Measurements from ENCODE around the gene GALNT10.

Gene GALNT10

GRCh38 chr5:154193701-154194121 lies 3.2 kb downstream of the GALNT10 start:
- peak; percentile 45 for ATAC-seq
- TF ChIP-seq TCF4 (CRISPR knock-in tag; IDR thresholded peaks at IDR 0.05; ENCODE audit: borderline replicate concordance) (no peak), ISL1 (CRISPR knock-in tag; IDR thresholded peaks at IDR 0.05) (peak; percentile 29), ARNTL (CRISPR knock-in tag; IDR thresholded peaks at IDR 0.05; ENCODE audit: borderline replicate concordance, low read depth) (no peak), ZC3H10 (CRISPR knock-in tag; IDR thresholded peaks at IDR 0.05) (peak; percentile 76; the same call in 1 of the 2 replicates), PPARA (CRISPR knock-in tag; IDR thresholded peaks at IDR 0.05; ENCODE audit: borderline replicate concordance) (no peak)

- TF ChIP-seq ZFP30 (CRISPR knock-in tag; IDR thresholded peaks at IDR 0.05) (no peak), ZNF70 (CRISPR knock-in tag; IDR thresholded peaks at IDR 0.05) (no peak), POU6F1 (CRISPR knock-in tag; IDR thresholded peaks at IDR 0.05; ENCODE audit: borderline replicate concordance, low read depth) (no peak), ARNTL (CRISPR knock-in tag; IDR thresholded peaks at IDR 0.05; ENCODE audit: borderline replicate concordance, low read depth) (no peak), CSRNP3 (CRISPR knock-in tag; IDR thresholded peaks at IDR 0.05) (no peak), CREB5 (CRISPR knock-in tag; IDR thresholded peaks at IDR 0.05; ENCODE audit: low read depth) (no peak), ESRRG (CRISPR knock-in tag; IDR thresholded peaks at IDR 0.05) (no peak), ZNF8 (CRISPR knock-in tag; IDR thresholded peaks at IDR 0.05) (no peak), TCF4 (CRISPR knock-in tag; IDR thresholded peaks at IDR 0.05; ENCODE audit: borderline replicate concordance) (no peak), PPARA (CRISPR knock-in tag; IDR thresholded peaks at IDR 0.05; ENCODE audit: borderline replicate concordance) (no peak), OSR1 (CRISPR knock-in tag; IDR thresholded peaks at IDR 0.05) (no peak)
- ATAC-seq = peak; percentile 51
Observed at GRCh38 chr5:154194345-154195329, 4.1 kb downstream of the GALNT10 start.

GRCh38 chr5:154196281-154196680 lies 5.7 kb downstream of the GALNT10 start:
- TF ChIP-seq SNAI2 (CRISPR knock-in tag; IDR thresholded peaks at IDR 0.05) (no peak), TOX (CRISPR knock-in tag; IDR thresholded peaks at IDR 0.05; ENCODE audit: borderline replicate concordance) (no peak)
- ATAC-seq = no peak

GRCh38 chr5:154196955-154197652 lies 6.6 kb downstream of the GALNT10 start:
- no peak for ATAC-seq

More at GRCh38 chr5:154196955-154197652, 6.6 kb downstream of the GALNT10 start:
- TF ChIP-seq PATZ1 (CRISPR knock-in tag; IDR thresholded peaks at IDR 0.05; ENCODE audit: borderline replicate concordance) = no peak
- no peak for TF ChIP-seq POU6F1 (CRISPR knock-in tag; IDR thresholded peaks at IDR 0.05; ENCODE audit: borderline replicate concordance, low read depth)
- no peak for TF ChIP-seq ZFP3 (CRISPR knock-in tag; IDR thresholded peaks at IDR 0.05)
- TF ChIP-seq CSDC2 (CRISPR knock-in tag; IDR thresholded peaks at IDR 0.05) = no peak
- no peak for TF ChIP-seq ISL1 (CRISPR knock-in tag; IDR thresholded peaks at IDR 0.05)
- TF ChIP-seq GLIS3 (CRISPR knock-in tag; IDR thresholded peaks at IDR 0.05) = no peak
- TF ChIP-seq ZNF565 (CRISPR knock-in tag; conservative IDR thresholded peaks at IDR 0.05; ENCODE audit: low read depth) = no peak
